HFF-Myc (cell line): ENCODE data around the gene GPC5.

Source experiments
- DNase-seq: peaks from one replicate; pipeline ENCODE4 v3.0.0-alpha.2; 2011; ENCODE audit warnings: low read depth; ENCODE audit errors: extremely low read depth
- H3K4me3 ChIP-seq: replicated peaks from 2 replicates; pipeline ENCODE4 v1.5.1; 2011; ENCODE audit warnings: low read depth, mild to moderate bottlenecking, control low read depth, low read length
- CTCF ChIP-seq: IDR thresholded peaks from 2 replicates; pipeline ENCODE4 v1.5.1; 2012; ENCODE audit warnings: mild to moderate bottlenecking, low read depth, low read length, control low read depth; ENCODE audit errors: missing control alignments

GPC5 gene

GRCh38 chr13:92640936-92641335, 1242.5 kb downstream of the GPC5 start:
- DNase-seq = no peak
- no peak overlapping the region for H3K4me3 ChIP-seq
- TF ChIP-seq CTCF = no peak

GRCh38 chr13:92649140-92649813, 1250.9 kb downstream of the GPC5 start:
- H3K4me3 ChIP-seq = no peak overlapping the region
- no peak for TF ChIP-seq CTCF
- DNase-seq = no peak

- TF ChIP-seq CTCF = no peak
Measured at GRCh38 chr13:92656103-92656502, 1257.7 kb downstream of the GPC5 start.

GRCh38 chr13:92656648-92657047, 1258.2 kb downstream of the GPC5 start:
- no peak for TF ChIP-seq CTCF
- DNase-seq = no peak
- no peak overlapping the region for H3K4me3 ChIP-seq

More at GRCh38 chr13:92656103-92656502, 1257.7 kb downstream of the GPC5 start:
- H3K4me3 ChIP-seq = no peak overlapping the region
- DNase-seq = no peak

- TF ChIP-seq CTCF = no peak
- H3K4me3 ChIP-seq = no peak overlapping the region
- no peak for DNase-seq
Measured at GRCh38 chr13:92657565-92657964, 1259.1 kb downstream of the GPC5 start.

- H3K4me3 ChIP-seq = no peak overlapping the region
- no peak for TF ChIP-seq CTCF
- DNase-seq = no peak
Measured at GRCh38 chr13:92658293-92658692, 1259.9 kb downstream of the GPC5 start.

GRCh38 chr13:92661406-92661805, 1263.0 kb downstream of the GPC5 start:
- no peak for DNase-seq
- TF ChIP-seq CTCF = no peak
- H3K4me3 ChIP-seq = no peak overlapping the region
